Calu3 (cell line): ENCODE results near the gene DNAJB8. TPM values are rescaled to one million over a fixed set of nuclear protein-coding genes. Genes with fewer than 3 reads are reported as not detected.
A peak's percentile ranks its signal among the peaks of the same experiment; 100 is the strongest.

ENCODE experiments used
- BruUV-seq: library from RNA; stranded (reverse); fragments of 400-500 nt; replicated peaks from 2 replicates; lab custom pipeline; 2021; lab: Mats Ljungman, UMichigan
- CTCF ChIA-PET: fragments of 300-600 bp; sonication (Branson Sonifier 250); formaldehyde crosslinking; loops from one replicate; lab custom pipeline; 2022; ENCODE audit warnings: antibody characterized with exemption; lab: Charles Lee
- DNase-seq: peaks from one replicate; pipeline ENCODE4 v3.0.0; 2022
- H3K27ac Mint-ChIP-seq: one replicate; pipeline ENCODE4 v1.8.0; 2022; ENCODE audit warnings: mixed read lengths; ENCODE audit not compliant: unreplicated experiment
- H3K27me3 Mint-ChIP-seq: one replicate; pipeline ENCODE4 v1.8.0; 2022; ENCODE audit warnings: mixed read lengths; ENCODE audit not compliant: unreplicated experiment
- H3K36me3 Mint-ChIP-seq: one replicate; pipeline ENCODE4 v1.8.0; 2022; ENCODE audit warnings: mild to moderate bottlenecking, moderate library complexity, mixed read lengths; ENCODE audit not compliant: insufficient read depth, unreplicated experiment
- H3K4me1 Mint-ChIP-seq: one replicate; pipeline ENCODE4 v1.8.0; 2022; ENCODE audit warnings: mild to moderate bottlenecking, low read depth, mixed read lengths; ENCODE audit not compliant: unreplicated experiment
- H3K4me3 Mint-ChIP-seq: one replicate; pipeline ENCODE4 v1.8.0; 2022; ENCODE audit warnings: mild to moderate bottlenecking, low read depth, moderate library complexity, mixed read lengths; ENCODE audit not compliant: unreplicated experiment
- H3K9me3 Mint-ChIP-seq: one replicate; pipeline ENCODE4 v1.8.0; 2022; ENCODE audit warnings: low read depth, mixed read lengths; ENCODE audit not compliant: unreplicated experiment
- CTCF ChIP-seq: fragments of 200-600 bp; IDR thresholded peaks from one replicate; pipeline ENCODE4 v1.8.0; 2022; ENCODE audit warnings: antibody characterized with exemption; ENCODE audit not compliant: unreplicated experiment
- intact Hi-C: fragments of 100-400 bp; cut with micrococcal nuclease; formaldehyde crosslinking; loops from one replicate; pipeline ENCODE4 v1.10.0; 2022; ENCODE audit not compliant: unreplicated experiment
- total RNA-seq: library from RNA; stranded (reverse); gene quantifications from 2 replicates; pipeline ENCODE4 v1.2.3, GENCODE V29; 2022

DNAJB8 gene
- total RNA-seq, 1 experiment from 2014 or later, result not detected

GRCh38 chr3:128486681-128487537 is 20.2 kb upstream of the DNAJB8 start:
- intact Hi-C loops, result no loop called here
- Mint-ChIP-seq H3K27ac (peak overlapping the region; percentile 66), H3K4me1 (no peaks in the 10 kb centered on the region), H3K27me3 (peaks cover 9% of the 10 kb centered on the region), H3K36me3 (peaks cover 43% of the 10 kb centered on the region), H3K4me3 (peak overlapping the region; percentile 96), H3K9me3 (no peaks in the 10 kb centered on the region)
- CTCF ChIA-PET, result interaction anchor here (0.6 kb wide), 1 partner anchor 29 kb away, joined by 3 read pairs; no protein-coding TSS in a partner anchor
- no peak for TF ChIP-seq CTCF
- peak; percentile 63 for DNase-seq
- TSS peak; percentile 21 for BruUV-seq

- CTCF ChIA-PET, result interaction anchor here (0.6 kb wide), 1 partner anchor 28 kb away, joined by 3 read pairs; no protein-coding TSS in a partner anchor
- H3K4me1 Mint-ChIP-seq, result no peaks in the 10 kb centered on the region
- DNase-seq, result no peak
- intact Hi-C loops, result no loop called here
- TF ChIP-seq CTCF, result no peak
- H3K9me3 Mint-ChIP-seq, result no peaks in the 10 kb centered on the region
- BruUV-seq, result no TSS peak
- H3K36me3 Mint-ChIP-seq, result peaks cover 43% of the 10 kb centered on the region
- H3K27me3 Mint-ChIP-seq, result peaks cover 9% of the 10 kb centered on the region
- peak overlapping the region; percentile 66 for H3K27ac Mint-ChIP-seq
- H3K4me3 Mint-ChIP-seq, result peak overlapping the region; percentile 96
These were observed 19.5 kb upstream of the DNAJB8 start for GRCh38 chr3:128486205-128486628.

GRCh38 chr3:128485282-128486204 is 18.9 kb upstream of the DNAJB8 start:
- no peak for DNase-seq
- intact Hi-C loops, result no loop called here
- TF ChIP-seq CTCF, result no peak
- BruUV-seq, result TSS peak; percentile 9
- Mint-ChIP-seq H3K27me3 (peaks cover 9% of the 10 kb centered on the region), H3K9me3 (no peaks in the 10 kb centered on the region), H3K4me3 (peak overlapping the region; percentile 96), H3K27ac (peak overlapping the region; percentile 66), H3K4me1 (no peaks in the 10 kb centered on the region), H3K36me3 (peaks cover 43% of the 10 kb centered on the region)
- CTCF ChIA-PET, result no interaction called here
